IgD-negative memory B cell (primary cell): ENCODE measurements around the gene DENND5A. TPM values are rescaled to one million over a fixed set of nuclear protein-coding genes. Genes with fewer than 3 reads are reported as not detected.

Source experiments
- H3K27ac Mint-ChIP-seq, 3 donors: one replicate each; pipeline ENCODE4 v1.8.0; 2020 to 2022; ENCODE audit warnings: mild to moderate bottlenecking in 3 of 3, mixed read lengths in 3 of 3, moderate library complexity in 1 of 3
- H3K27me3 Mint-ChIP-seq: one replicate; pipeline ENCODE4 v1.8.0; 2021; ENCODE audit warnings: mixed read lengths
- H3K36me3 Mint-ChIP-seq: one replicate; pipeline ENCODE4 v1.8.0; 2020; ENCODE audit warnings: mild to moderate bottlenecking, mixed read lengths
- H3K4me1 Mint-ChIP-seq, 3 donors: one replicate each; pipeline ENCODE4 v1.8.0; 2020 to 2022; ENCODE audit warnings: mixed read lengths in 3 of 3, mild to moderate bottlenecking in 1 of 3
- H3K4me3 Mint-ChIP-seq, 4 donors: one replicate each; pipeline ENCODE4 v1.8.0; 2020 to 2022; ENCODE audit warnings: mild to moderate bottlenecking in 4 of 4, mixed read lengths in 4 of 4, moderate library complexity in 3 of 4
- H3K9me3 Mint-ChIP-seq, 3 donors: one replicate each; pipeline ENCODE4 v1.8.0; 2020 to 2021; ENCODE audit warnings: mixed read lengths in 3 of 3, mild to moderate bottlenecking in 1 of 3
- polyA plus RNA-seq: library from polyadenylated mRNA; unstranded; fragments of 300-500 nt; fragmentation: Illumina TruSeq; gene quantifications from one replicate; pipeline ENCODE4 v1.2.3, GENCODE V29; 2021

DENND5A gene
- 9.3 TPM for polyA plus RNA-seq

GRCh38 chr11:9265211-9266131 is at the start of gene DENND5A:
Gene DENND5A (minus strand): TSS chr11:9265350. CDS start chr11:9265069, 281 bp downstream.
- peak within 1 kb of the TSS; percentile 91 to 99 (median 97) for H3K4me3 Mint-ChIP-seq
- no peaks in the 10 kb centered on the region for H3K36me3 Mint-ChIP-seq
- H3K4me1 Mint-ChIP-seq = peaks cover 24 to 40% (median 24%) of the 10 kb centered on the region in 3 donors
- H3K27ac Mint-ChIP-seq = peak within 1 kb of the TSS; percentile 92 to 95 (median 93)
- H3K9me3 Mint-ChIP-seq = peaks cover 0 to 1% (median 0%) of the 10 kb centered on the region in 3 donors
- H3K27me3 Mint-ChIP-seq = peaks cover 2% of the 10 kb centered on the region

DNA sequence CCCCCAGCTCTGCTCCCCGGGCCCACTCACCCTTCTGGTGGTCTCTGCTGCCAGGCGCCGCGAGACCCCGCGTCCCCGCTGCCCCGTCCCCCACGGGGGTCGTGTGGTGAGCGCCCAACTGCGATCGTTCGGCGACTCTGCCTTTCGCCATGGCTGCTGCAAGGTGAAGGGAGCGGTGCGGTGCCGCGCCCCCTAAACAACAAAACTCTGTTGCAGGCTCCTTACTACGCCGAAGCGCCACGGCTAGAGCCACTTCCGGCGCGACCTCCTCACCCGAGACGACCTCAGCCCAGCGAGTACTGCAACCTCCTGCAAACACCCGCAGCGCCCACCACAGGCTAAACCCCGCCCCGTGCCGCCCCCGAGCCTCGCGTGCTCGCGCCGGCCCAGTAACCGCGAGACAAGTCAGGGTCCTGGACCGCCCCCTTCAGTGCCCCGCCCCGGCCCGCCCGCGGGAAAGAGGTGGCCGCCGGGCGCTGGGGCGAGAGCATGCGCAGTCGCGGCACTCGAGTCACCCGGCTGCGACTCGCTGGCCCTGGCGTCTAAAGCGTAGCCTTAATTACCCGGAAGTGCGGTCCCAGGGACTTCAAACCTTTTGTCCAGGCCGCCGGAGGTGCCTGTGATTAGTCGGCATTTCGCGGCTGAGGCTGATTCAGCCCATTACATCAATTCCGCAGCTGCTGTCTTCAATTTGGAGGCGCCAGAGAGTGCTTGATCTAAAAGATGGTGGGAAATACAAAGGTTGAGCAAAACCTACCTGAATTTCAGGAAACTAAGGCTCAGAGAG is 49.3 kb upstream of the DENND5A start, which contains the start of gene TMEM41B:
TMEM41B (minus strand) TSS at position 303 of the 787 bp plus-strand sequence; CDS start at position 151, 152 bp downstream.
- H3K27me3 Mint-ChIP-seq = peaks cover 6% of the 10 kb centered on the region
- no peaks in the 10 kb centered on the region for H3K9me3 Mint-ChIP-seq
- H3K36me3 Mint-ChIP-seq = peaks cover 8% of the 10 kb centered on the region
- H3K27ac Mint-ChIP-seq = peak within 1 kb of the TSS; percentile 90 to 98 (median 96)
- peak within 1 kb of the TSS; percentile 97 to 99 (median 97) for H3K4me3 Mint-ChIP-seq
- H3K4me1 Mint-ChIP-seq = peaks cover 22 to 39% (median 26%) of the 10 kb centered on the region in 3 donors

DNA sequence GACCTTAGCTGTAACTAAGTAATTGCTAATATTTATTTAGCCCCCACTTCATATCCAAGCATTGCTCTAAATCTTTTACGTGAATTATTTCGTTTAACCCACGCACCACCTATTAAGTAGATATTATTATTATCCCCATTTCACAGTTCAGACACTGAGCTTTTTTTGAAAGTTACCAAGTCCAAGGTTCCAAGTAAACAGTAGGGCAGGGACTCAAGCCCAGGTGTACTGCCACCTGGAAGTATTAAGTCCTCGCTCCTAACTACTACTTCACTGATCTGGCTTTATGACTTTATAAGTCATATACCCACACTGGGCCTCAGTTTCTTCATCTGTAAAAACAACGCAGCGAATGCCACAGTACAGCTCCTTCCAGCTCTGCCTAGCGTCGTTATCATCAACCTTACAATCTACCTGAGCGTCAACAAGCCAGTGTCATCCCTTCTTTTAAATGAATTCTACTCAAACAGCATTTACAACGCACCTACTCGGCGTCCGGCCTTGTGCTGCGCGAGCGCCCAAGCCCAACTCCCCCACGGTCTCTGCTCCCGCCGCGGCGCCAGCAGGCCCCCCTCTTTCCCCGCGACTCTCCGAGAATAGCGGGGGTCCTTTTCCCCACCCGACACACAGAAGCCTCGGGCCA is 48.6 kb upstream of the DENND5A start:
- H3K4me3 Mint-ChIP-seq = peak overlapping the region; percentile 97 to 99 (median 97)
- H3K27me3 Mint-ChIP-seq = peaks cover 6% of the 10 kb centered on the region
- peaks cover 8% of the 10 kb centered on the region for H3K36me3 Mint-ChIP-seq
- peak overlapping the region; percentile 90 to 98 (median 96) for H3K27ac Mint-ChIP-seq
- peaks cover 22 to 37% (median 27%) of the 10 kb centered on the region in 3 donors for H3K4me1 Mint-ChIP-seq
- no peaks in the 10 kb centered on the region for H3K9me3 Mint-ChIP-seq

- Mint-ChIP-seq H3K4me3 (peak overlapping the region in 1 of 4 donors; percentile 52), H3K36me3 (peaks cover 8% of the 10 kb centered on the region), H3K4me1 (peaks cover 26 to 45% (median 37%) of the 10 kb centered on the region in 3 donors), H3K27me3 (no peaks in the 10 kb centered on the region), H3K9me3 (no peaks in the 10 kb centered on the region), H3K27ac (peak overlapping the region in 1 of 3 donors; percentile 67)
Measured at GRCh38 chr11:9310485-9311090, 45.4 kb upstream of the DENND5A start.

- H3K4me3 Mint-ChIP-seq = no peak overlapping the region
- peaks cover 3% of the 10 kb centered on the region for H3K36me3 Mint-ChIP-seq
- no peak overlapping the region for H3K27ac Mint-ChIP-seq
- no peaks in the 10 kb centered on the region for H3K27me3 Mint-ChIP-seq
- no peaks in the 10 kb centered on the region for H3K9me3 Mint-ChIP-seq
- peaks cover 12 to 24% (median 15%) of the 10 kb centered on the region in 3 donors for H3K4me1 Mint-ChIP-seq
Measured at GRCh38 chr11:9304178-9304577, 39.0 kb upstream of the DENND5A start.

- Mint-ChIP-seq H3K36me3 (peaks cover 3% of the 10 kb centered on the region), H3K4me3 (no peak overlapping the region), H3K27ac (no peak overlapping the region), H3K9me3 (no peaks in the 10 kb centered on the region), H3K27me3 (no peaks in the 10 kb centered on the region), H3K4me1 (peaks cover 7 to 16% (median 8%) of the 10 kb centered on the region in 3 donors)
Measured at GRCh38 chr11:9302448-9302847, 37.3 kb upstream of the DENND5A start.

DNA sequence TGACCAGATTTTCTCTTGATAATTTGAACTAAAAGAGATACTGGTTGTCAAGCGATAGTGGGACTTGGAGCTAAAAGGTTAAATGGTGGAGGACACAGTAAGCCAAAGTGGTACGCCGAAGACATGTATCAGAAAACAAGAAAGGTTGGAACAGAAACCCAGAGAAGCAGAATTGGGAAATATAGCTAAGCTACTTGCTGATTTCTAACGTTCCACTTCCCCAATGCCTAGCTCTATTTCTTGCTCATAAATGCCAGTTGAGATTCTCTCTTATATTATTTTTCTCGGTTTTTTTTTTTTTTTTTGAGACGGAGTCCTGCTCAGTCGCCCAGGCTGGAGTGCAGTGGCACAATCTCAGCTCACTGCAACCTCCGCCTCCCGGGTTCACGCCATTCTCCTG is 36.6 kb upstream of the DENND5A start:
- Mint-ChIP-seq H3K36me3 (peaks cover 3% of the 10 kb centered on the region), H3K4me1 (peaks cover 5 to 12% (median 6%) of the 10 kb centered on the region in 3 donors), H3K9me3 (no peaks in the 10 kb centered on the region), H3K27ac (peak overlapping the region in 1 of 3 donors; percentile 63), H3K27me3 (no peaks in the 10 kb centered on the region), H3K4me3 (no peak overlapping the region)

- no peaks in the 10 kb centered on the region for H3K9me3 Mint-ChIP-seq
- no peak overlapping the region for H3K27ac Mint-ChIP-seq
- H3K36me3 Mint-ChIP-seq = peaks cover 3% of the 10 kb centered on the region
- no peaks in the 10 kb centered on the region for H3K27me3 Mint-ChIP-seq
- H3K4me3 Mint-ChIP-seq = no peak overlapping the region
- peaks cover 0 to 4% (median 0%) of the 10 kb centered on the region in 3 donors for H3K4me1 Mint-ChIP-seq
Measured at GRCh38 chr11:9293646-9294045, 28.5 kb upstream of the DENND5A start.

- H3K27me3 Mint-ChIP-seq = no peaks in the 10 kb centered on the region
- H3K9me3 Mint-ChIP-seq = no peaks in the 10 kb centered on the region
- peaks cover 4% of the 10 kb centered on the region for H3K36me3 Mint-ChIP-seq
- H3K4me1 Mint-ChIP-seq = peaks cover 0 to 6% (median 4%) of the 10 kb centered on the region in 3 donors
- no peak overlapping the region for H3K27ac Mint-ChIP-seq
- no peak overlapping the region for H3K4me3 Mint-ChIP-seq
Measured at GRCh38 chr11:9285850-9286587, 20.9 kb upstream of the DENND5A start.

- H3K4me3 Mint-ChIP-seq = peak overlapping the region in 3 of 4 donors; percentile 20 to 50 (median 27)
- H3K9me3 Mint-ChIP-seq = no peaks in the 10 kb centered on the region
- H3K4me1 Mint-ChIP-seq = peaks cover 7 to 11% (median 8%) of the 10 kb centered on the region in 3 donors
- no peaks in the 10 kb centered on the region for H3K27me3 Mint-ChIP-seq
- peaks cover 9% of the 10 kb centered on the region for H3K36me3 Mint-ChIP-seq
- peak overlapping the region in 2 of 3 donors; percentile 63 to 75 for H3K27ac Mint-ChIP-seq
Measured at GRCh38 chr11:9280655-9281301, 15.6 kb upstream of the DENND5A start.

GRCh38 chr11:9277176-9277575 is 12.0 kb upstream of the DENND5A start:
- peaks cover 9 to 11% (median 11%) of the 10 kb centered on the region in 3 donors for H3K4me1 Mint-ChIP-seq
- H3K27ac Mint-ChIP-seq = no peak overlapping the region
- peaks cover 6% of the 10 kb centered on the region for H3K36me3 Mint-ChIP-seq
- no peaks in the 10 kb centered on the region for H3K9me3 Mint-ChIP-seq
- H3K27me3 Mint-ChIP-seq = no peaks in the 10 kb centered on the region
- H3K4me3 Mint-ChIP-seq = no peak overlapping the region

DNA sequence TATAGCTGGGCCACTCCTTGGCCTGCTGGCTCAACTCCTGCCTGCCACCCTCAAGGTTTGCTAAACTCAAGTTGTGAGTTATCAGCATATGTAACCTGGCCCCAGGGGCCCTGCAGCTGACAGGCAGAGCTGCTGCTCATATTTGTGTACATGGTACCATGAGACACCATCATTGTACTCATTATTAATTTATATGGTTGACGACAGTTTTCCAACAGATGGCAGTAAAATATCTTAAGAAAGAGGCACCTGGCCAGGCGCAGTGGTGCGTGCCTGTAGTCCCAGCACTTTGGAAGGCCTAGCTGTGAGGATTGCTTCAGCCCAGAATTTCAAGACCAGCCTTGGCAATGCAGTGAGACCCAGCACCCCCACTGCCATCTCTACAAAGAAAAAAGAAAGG is 11.4 kb upstream of the DENND5A start:
- H3K27me3 Mint-ChIP-seq = no peaks in the 10 kb centered on the region
- peaks cover 9 to 11% (median 11%) of the 10 kb centered on the region in 3 donors for H3K4me1 Mint-ChIP-seq
- H3K36me3 Mint-ChIP-seq = peaks cover 6% of the 10 kb centered on the region
- H3K27ac Mint-ChIP-seq = no peak overlapping the region
- no peak overlapping the region for H3K4me3 Mint-ChIP-seq
- no peaks in the 10 kb centered on the region for H3K9me3 Mint-ChIP-seq
